ENCODE data around the gene UPB1.
"Not testable (repeated sequence)": the region's sequence is repeated elsewhere in the genome, so short reads cannot be mapped to it uniquely, and the experiment has no call there.

The UPB1 gene

DNA sequence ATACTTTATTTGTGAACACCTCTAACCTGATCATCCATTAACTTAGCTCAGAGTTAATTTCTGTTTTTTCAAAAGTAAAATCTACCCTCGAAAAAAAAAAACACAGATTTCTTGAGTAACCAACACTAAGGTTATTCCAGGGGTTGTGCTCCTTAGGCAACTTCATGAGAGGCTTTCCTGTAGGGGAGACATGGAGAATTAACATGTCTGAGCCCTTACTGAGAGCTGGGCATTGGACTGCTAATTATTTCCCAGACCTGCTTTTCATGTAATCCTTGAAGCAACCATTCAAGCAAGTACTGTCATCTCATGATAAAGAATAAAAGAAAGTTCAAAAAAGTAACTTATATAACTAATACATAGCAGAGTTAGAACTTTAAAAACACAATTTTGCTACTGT lies 13.5 kb upstream of the UPB1 start:
- no peak for DNase-seq (ENCODE audit: low read depth in 1 of 2, low spot score in 1 of 2)

DNA sequence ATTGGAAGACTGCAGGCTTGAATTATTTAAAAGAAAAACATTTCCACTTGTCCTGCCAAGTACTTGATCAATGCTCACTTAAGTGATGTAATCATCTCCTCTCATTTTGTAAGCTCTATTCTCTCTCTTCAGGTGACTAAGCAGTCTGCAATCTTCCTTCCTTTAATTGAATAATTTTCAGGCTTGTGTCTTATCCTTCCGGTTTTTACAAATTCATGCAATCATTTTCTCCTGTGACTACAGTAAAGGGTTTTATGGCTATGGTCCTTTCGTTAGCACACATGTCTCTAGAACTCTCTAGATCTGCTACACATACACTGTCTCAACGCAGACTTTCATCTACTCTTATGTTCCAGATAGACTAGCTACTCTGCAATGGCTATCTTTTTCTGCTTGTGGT lies 12.6 kb upstream of the UPB1 start:
- DNase-seq (ENCODE audit: low read depth in 1 of 2, low spot score in 1 of 2): no peak

DNA sequence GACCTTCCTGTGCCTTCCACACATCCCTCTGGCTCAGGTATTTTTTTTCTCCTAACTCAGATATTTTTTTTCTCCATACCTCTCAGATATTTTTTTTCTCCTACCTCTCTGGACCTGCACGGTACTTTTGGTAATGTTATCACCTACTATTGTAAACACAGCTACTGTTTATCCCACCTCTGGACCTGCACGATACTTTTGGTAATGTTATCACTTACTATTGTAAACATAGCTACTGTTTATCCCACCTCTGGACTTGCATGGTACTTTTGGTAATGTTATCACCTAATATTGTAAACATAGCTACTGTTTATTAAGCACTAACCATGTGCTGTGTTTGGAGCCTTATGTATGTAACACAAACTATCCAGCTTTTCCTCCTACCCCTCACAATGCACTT lies 12.1 kb upstream of the UPB1 start:
- DNase-seq (ENCODE audit: low read depth in 1 of 2, low spot score in 1 of 2): no peak

DNA sequence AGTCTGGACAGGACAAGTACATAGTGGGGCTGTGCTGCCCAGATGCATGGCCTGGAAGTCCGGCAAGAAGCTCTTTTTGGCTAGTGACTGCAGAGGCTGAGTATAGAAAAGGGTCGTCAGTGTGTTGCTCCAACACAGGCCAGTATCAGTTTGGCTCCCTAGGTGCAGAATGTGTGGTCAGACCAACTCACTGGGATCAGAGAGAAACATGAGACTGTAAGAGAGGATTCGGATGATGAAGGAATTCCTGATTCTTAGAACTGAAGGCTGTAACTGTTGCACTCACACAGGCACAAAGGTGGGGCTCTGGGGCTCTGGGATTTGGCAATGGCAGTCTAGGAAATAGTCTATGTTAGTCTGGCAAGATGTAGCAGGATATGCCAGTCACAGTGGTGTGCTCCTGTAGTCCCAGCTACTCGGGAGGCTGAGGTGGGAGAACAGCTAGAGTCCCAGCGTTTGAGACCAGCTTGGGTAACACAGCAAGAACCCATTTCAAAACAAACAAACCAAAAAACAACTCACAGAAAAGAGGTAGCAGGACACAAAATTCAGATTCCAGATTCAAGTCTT lies 11.1 kb upstream of the UPB1 start:
- no peak for DNase-seq (ENCODE audit: low read depth in 1 of 2, low spot score in 1 of 2)

DNA sequence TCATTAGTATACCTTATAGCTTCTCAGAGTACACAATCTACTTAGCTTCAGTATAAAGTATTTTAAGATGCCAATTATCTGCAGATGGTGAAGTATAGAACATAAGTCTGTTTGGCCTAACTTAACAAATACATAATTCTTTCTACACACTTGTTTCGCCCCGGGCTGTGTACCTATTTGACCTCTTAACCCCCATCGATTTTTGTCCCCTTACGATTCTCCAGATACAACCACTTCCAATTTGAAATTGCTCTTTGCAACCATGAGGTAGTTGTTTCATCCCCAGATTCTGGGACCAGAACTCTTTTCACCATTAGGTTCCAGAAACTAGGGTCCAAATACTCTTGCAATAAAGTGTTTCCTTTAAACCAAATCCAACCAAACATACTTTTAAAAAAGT lies 10.0 kb upstream of the UPB1 start:
- no peak for DNase-seq (ENCODE audit: low read depth in 1 of 2, low spot score in 1 of 2)

DNA sequence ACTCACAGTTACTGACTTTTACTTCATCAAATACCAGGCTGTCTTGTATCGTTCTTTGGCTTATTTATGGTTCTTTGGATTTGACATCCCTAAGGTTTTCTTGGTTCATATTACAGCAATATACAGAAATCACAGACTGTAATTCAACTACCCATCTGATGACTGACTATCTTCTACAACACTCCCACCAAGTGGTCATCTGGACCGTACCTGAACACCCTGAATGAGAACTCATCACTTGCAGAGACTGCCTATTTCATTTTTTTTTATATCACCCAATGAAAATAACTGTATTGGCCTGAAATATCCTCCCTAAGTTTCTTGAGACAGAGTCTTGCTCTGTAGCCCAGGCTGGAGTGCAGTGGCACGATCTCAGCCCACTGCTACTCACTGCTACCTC lies 9.5 kb upstream of the UPB1 start:
- no peak for DNase-seq (ENCODE audit: low read depth in 1 of 2, low spot score in 1 of 2)

DNA sequence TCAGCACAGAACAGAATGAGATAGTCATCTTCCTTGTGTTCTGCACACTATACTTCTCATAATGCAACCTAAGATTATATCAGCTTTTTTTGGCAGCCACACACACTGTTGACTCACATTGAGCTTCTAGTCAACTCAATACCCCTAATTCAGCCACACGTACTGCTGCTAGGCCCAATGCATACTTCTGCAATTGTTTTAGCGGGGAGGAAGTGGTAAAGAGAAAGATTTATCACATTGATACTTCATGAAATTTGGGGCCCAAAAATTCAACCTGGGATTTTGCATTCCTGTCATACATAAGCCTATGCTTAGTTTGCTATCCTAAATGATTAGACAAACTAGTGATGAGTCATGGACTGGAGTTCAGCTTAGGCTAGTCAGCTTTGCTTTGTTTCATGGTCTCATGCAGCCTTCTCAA lies 8.6 kb upstream of the UPB1 start:
- DNase-seq (ENCODE audit: low read depth in 1 of 2, low spot score in 1 of 2): no peak

DNA sequence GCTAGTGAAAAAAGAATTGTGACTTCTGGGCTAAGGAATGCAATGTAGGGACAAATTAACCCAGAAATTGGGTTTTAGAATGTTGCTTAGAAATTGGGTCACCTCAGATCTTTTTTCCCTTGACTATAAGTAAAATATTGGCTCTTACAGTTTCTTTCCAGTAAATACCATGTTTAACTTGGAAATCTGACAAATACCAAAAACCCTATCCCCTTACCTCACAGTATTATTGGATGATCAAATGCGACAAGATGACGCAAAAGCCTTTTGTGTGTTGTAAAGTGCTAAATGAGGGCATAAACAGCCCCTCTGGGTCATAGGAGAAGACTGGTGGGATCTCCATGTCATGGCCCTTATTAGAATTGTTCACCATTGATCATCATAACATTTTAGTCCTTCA lies 6.1 kb upstream of the UPB1 start:
- no peak for DNase-seq (ENCODE audit: low read depth in 1 of 2, low spot score in 1 of 2)

DNA sequence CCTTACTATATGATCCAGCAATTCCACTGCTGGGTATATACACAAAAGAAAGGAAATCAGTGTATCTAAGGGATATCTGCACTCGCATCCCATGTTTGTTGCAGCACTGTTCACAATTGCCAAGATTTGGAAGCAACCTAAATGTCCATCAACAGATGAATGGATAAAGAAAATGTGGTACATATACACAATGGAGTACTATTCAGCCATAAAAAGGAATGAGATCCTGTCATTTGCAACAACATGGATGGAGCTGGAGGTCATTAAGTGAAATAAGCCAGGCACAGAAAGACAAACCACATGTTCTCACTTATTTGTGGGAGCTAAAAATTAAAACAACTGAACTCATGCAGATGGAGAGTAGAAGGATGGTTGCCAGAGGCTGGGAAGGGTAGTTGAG lies 5.7 kb upstream of the UPB1 start:
- DNase-seq (ENCODE audit: low read depth in 1 of 2, low spot score in 1 of 2): not testable (repeated sequence)

DNA sequence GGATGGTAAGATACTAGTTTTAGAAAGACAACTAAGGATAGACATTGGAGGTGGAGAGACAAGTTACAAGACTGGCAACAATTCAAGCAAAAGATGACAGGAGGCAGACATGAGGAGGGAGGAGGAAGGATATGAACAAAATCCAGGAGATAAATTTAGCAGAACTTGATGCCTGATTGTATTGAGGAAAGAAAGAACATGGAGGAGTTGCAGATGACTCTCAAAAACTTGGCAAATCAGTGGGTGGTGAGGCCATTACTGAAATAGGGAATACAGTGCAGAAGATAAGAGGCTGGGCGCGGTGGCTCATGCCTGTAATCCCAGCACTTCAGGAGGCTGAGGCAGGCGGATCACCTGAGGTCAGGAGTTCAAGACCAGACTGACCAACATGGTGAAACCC lies 2.7 kb upstream of the UPB1 start:
- DNase-seq (ENCODE audit: low read depth in 1 of 2, low spot score in 1 of 2): no peak

DNA sequence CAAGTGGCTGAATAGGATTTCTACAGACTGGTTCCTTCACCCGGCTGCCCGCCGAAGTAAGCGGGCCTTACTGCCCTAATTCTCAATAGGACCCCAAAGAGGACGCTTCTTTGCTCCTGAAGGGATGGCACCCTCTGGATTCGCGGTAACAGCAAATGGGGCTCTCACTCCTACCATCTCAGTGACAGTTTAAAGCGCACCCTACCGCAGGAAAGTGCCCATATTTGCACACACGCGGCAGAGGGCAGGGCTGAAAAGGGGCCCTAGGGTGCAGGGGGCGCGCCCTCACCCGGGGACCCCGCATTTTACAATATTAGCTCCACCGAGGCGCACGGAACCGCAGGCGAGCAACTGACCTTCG lies 985 bp upstream of the UPB1 start:
- no peak for DNase-seq (ENCODE audit: low read depth in 1 of 2, low spot score in 1 of 2)

DNA sequence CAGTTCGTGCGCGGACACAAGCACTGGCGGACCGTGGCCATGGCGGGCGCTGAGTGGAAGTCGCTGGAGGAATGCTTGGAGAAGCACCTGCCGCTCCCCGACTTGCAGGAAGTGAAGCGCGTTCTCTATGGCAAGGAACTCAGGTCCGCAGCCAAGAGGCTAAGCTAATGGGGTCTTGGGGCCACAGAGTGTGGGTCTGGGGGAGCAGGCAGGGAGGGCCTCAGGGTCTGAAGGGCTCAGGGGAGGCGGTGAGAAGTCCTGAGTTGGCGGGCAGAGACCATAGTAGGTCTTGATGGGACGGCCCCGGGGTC lies 188 bp downstream of the UPB1 start:
- DNase-seq (ENCODE audit: low read depth in 1 of 2, low spot score in 1 of 2): no peak

DNA sequence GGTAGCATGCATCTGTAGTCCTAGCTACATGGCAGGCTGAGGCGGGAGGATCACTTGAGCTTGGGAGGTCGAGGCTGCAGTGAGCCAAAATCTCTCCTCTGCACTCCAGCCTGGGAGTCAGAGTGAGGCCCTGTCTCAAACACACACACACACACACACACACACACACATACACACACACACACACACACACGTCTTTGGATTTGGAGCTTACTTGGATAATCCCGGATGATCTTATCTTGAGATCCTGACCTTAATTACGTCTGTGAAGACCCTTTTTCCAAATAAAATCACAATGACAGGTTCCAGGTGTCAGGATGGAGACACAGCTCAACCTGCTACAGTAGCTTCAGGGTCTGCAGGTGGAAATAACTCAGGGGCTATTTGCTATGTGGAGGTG lies 1.1 kb downstream of the UPB1 start:
- DNase-seq (ENCODE audit: low read depth in 1 of 2, low spot score in 1 of 2): no peak

DNA sequence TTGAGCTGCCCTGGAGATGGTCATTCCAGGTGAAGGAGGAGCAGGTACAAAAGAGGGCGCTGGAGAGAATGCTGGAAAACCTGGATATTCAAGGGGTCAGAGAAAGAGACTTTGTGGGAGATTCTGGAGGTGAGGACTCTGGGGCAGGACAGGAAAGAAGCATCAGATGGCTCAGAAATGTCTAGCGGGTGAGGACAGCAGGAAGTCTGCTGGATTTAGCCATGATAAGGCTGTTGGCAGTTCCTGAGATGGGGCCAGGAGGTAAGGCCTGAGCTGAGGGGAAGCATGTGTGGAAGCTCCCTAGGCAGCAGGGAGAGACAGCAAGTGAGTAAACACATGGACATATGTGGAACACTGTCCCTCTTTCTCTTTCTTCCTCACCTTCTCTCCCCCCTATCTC lies 1.5 kb downstream of the UPB1 start:
- no peak for DNase-seq (ENCODE audit: low read depth in 1 of 2, low spot score in 1 of 2)

DNA sequence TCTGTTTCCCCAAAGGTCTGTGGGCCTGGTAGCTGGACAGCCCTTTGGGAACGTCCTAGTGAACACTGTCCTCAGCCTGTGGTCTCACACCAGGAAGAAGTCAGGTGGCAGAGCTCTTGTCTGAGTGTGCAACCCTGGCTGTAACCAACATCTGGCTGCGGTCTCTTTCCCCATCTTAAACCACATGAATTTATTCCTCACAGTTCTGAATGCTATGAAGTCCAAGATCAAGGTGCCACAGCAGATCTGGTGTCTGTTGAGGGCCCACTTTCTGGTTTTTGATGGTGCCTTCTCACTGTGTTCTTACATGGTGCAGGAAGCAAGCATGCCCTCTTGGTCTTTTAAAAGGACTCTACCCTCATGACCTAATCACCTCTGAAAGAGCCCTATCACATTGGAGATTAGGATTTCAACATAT lies 2.7 kb downstream of the UPB1 start:
- DNase-seq (ENCODE audit: low read depth in 1 of 2, low spot score in 1 of 2): no peak

DNA sequence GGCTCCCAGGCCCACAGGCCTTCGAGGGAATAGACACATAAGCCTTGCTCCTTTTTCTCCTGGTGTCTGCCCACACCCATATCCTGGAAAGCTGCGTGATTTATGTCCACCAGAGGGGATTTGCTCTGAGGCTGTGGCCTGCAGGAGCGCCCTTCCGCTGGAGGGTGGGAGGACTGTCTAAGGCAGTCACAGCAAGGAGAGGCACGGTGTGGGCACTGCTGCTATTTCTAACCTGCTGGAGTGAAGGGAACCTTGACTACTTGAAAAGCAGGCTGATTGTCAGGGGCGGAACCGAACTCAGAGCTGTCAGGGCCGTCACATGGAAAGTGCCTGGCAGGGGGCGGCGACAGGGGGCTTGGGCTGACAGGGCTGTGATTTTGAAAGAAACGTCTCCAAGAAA lies 3.7 kb downstream of the UPB1 start:
- no peak for DNase-seq (ENCODE audit: low read depth in 1 of 2, low spot score in 1 of 2)

DNA sequence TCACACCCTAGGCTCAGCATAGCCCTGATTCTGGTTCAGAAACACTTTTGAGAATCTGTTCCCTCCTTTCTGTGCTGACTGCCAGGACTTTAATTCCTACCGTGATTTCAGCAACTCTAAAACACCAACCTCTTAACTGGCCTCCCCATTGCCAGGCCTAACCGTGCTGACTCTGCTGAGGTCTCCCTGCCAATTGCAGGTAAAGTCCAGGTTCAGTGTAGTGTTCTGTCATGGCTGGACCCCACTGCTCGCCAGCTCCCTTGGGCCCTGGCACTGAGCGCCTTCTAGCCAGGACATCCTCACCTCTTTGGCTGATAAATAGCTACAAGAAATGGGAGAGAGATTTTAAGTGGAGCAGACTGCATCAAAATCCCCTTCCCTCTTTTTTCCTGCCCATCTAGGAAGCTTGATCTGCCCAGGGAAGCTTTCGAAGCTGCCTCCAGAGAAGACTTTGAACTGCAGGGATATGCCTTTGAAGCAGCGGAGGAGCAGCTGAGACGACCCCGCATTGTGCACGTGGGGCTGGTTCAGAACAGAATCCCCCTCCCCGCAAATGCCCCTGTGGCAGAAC lies 4.7 kb downstream of the UPB1 start:
- no peak for DNase-seq (ENCODE audit: low read depth in 1 of 2, low spot score in 1 of 2)

DNA sequence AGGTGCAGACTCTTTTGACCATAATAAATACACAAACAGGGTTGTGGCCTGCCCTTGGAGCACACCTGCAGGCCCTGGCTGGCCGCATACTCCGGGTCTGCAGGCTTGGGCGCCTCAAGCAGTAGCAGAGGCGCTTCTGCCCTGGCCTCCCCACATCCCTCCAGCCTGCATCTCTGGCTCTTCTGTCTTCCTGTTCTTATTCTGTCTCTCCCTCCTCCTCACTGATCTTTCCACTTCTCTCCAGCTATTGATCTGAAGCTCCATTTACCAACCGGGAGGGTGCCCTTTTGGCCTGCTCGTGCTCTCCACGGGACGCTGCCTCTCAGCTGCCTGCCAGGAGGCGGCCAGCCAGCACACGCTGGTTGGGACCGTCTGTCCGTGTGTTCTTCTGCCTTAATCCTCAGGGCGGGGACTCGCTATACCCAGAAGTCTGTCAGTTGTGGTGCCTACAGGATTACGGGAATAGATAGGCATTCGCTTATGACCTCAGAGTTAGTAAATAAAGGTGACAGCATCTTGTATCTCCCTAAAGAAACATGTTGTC lies 5.2 kb downstream of the UPB1 start:
- DNase-seq (ENCODE audit: low read depth in 1 of 2, low spot score in 1 of 2): no peak

DNA sequence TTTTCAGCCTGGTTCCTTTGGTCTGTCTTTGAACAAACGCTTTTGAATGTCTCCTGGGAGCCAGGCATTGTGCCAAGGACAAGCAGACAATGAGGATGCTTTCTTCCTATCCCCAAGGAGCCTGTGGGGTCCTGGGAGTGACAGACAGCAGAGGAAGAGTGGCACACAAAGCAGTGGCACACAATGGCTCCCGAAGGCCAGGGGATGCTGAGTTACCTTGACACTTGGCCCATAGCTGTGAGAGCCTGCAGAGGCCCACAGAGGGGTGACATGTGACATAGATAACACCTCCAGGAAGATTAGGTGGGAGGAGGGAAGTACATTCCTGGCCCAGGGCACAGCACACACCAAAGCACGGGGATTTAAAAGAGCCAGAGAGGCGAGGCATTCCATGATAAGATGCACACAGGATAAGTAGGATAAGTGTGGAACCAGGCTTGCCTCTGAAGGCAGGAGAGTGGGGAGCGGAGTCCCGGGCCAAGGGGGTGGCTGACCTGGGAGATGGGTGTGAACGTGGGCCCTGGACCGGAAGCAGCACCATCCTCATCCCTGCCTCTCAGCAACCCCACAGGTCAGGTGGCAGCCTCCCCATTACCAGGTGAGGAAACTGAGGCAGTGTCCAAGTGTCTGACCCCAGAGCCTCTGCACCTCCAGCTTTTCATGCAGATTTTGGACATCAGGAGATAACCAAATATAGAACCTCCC lies 6.3 kb downstream of the UPB1 start:
- no peak for DNase-seq (ENCODE audit: low read depth in 1 of 2, low spot score in 1 of 2)

DNA sequence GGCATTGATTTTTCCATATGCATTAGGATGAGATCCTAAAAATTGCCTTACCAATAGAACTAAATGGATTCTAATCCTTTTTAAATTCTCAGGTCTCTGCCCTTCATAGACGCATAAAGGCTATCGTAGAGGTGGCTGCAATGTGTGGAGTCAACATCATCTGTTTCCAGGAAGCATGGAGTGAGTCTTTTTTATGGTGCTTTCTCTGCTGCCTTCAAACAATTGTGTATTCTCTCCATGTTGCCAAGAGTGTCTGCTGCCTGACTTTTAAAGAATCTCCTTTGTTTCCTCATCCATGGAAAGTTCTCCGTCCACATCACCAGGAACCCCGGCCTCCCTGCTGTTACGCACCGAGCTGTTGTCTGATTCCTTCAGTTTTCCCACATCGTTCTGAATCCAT lies 6.9 kb downstream of the UPB1 start:
- no peak for DNase-seq (ENCODE audit: low read depth in 1 of 2, low spot score in 1 of 2)

DNA sequence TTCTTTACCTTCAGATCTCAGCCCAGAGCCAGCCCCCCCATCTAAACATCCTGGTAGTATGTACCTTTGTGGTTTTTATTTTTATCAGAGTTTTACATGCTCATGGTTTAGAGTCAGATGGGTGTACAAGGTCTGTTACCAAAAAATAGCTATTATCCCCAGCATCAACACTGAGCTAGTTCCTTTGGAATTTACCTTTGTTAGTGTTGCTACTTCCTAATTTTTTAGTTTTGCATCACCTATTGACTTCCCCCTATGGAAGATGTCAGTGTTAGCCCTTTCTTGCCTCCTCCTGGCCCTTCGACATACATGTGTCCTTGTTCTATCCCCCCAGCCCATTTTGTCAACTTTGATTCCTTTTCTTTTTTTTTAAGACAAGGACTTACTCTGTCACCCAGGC lies 7.4 kb downstream of the UPB1 start:
- DNase-seq (ENCODE audit: low read depth in 1 of 2, low spot score in 1 of 2): no peak

DNA sequence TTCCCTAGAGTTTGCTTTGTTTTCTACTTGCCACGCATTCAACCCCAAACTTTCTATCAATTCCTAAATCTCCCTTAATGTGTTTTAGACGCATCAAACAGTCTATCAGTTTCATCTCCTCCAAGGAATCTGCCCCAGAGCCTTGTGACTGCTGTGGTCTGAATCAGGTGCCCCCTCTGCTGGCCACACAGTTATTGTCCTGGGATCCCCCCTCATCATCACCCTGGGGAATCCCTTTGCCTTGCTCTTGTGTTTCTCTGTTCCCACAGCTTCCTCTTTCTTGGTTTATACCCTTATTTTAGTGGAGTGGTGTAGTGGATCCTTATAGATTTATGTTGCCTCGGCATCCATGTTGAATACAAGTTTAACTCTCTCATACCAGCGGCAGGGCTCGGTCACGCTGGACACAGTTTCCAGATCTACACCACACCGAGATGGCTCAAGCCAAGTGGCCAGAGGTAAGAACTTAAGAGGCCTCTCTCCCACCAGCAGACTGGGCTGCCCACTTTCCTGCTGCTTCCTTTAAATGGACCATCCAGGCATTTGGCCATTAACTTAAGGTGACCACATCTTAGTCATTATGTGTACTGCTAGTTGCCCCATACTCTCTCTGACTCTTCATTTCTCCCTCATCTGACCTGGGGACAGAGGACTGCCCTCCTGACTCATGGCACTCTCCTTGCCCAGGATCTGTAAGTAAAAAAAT lies 8.2 kb downstream of the UPB1 start:
- DNase-seq (ENCODE audit: low read depth in 1 of 2, low spot score in 1 of 2): peak; percentile 36 to 50
